Muscle layer of colon (tissue), 2 donors: Measurements from ENCODE around the gene REV3L.
A peak's percentile ranks its signal among the peaks of the same experiment; 100 is the strongest.

Experiments
- H3K27ac ChIP-seq: one replicate; pipeline ENCODE4 v1.7.0; 2013; ENCODE audit warnings: low read depth, mild to moderate bottlenecking, low read length, moderate library complexity
- H3K27me3 ChIP-seq, 2 donors: one replicate each; pipeline ENCODE4 v1.7.0; 2013; ENCODE audit warnings: low read length in 2 of 2, mild to moderate bottlenecking in 2 of 2; ENCODE audit not compliant: insufficient read depth in 2 of 2, control insufficient read depth in 1 of 2
- H3K36me3 ChIP-seq: one replicate; pipeline ENCODE4 v1.7.0; 2013; ENCODE audit warnings: mild to moderate bottlenecking, low read length; ENCODE audit not compliant: insufficient read depth
- H3K4me1 ChIP-seq: one replicate; pipeline ENCODE4 v1.7.0; 2013; ENCODE audit warnings: mild to moderate bottlenecking, low read length; ENCODE audit not compliant: insufficient read depth
- H3K4me3 ChIP-seq, 2 donors: one replicate each; pipeline ENCODE4 v1.7.0; 2013; ENCODE audit warnings: low read length in 2 of 2, low read depth in 1 of 2, mild to moderate bottlenecking in 1 of 2, moderate library complexity in 1 of 2
- H3K9ac ChIP-seq: one replicate; pipeline ENCODE4 v1.7.0; 2013; ENCODE audit warnings: low read length
- H3K9me3 ChIP-seq: one replicate; pipeline ENCODE4 v1.7.0; 2013; ENCODE audit warnings: mild to moderate bottlenecking, low read length
- donor health status: abdominal sarcoma.
- donor health status: Adenocarcinoma of cecum.

The REV3L gene

DNA sequence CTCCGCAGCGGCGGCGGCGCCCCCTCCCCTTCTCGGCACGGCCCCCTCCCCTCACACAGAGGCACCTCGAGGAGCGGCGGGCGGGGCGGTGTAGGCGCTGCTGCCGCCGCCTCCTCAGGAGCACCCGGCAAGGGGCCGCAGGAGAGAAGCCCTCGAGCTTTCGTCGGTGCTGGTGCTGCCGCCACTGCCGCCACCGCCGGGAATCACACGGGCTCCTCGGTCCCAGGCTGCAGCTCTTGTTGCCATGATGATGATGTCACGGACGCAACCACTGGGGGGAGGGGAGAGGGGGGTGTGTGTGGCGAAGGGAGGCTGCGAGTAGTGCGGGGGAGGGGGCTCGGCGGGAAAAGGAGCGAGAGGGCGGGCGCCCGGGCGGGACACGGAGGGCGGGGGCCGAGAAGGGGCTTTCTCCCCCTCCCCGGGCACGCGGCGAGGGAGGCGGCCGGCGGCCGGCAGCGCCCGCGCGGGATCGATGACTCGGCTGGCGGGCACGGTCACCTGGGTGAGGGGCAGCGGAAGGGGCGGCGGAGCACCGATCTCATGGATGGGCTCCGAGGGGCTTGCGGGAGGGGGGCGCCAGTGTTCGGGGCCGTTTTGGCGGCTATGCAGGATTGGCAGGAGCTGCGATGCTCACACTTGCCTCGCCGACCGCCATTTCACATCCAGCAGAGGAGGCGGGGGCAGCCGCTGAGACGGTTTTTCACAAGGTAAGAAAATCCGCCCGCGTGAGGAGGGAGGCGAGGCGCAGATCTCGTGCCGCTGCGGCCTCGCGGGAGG is at the start of gene REV3L:
Gene REV3L (minus strand): TSS at position 260 of the 777 bp plus-strand sequence. CDS start 330 bp downstream, outside the sequence.
- Histone ChIP-seq H3K27ac (peak within 1 kb of the TSS; percentile 96), H3K27me3 (no peaks in the 10 kb centered on the region), H3K4me3 (peak within 1 kb of the TSS; percentile 89 to 94), H3K4me1 (peaks cover 23% of the 10 kb centered on the region), H3K36me3 (no peaks in the 10 kb centered on the region), H3K9ac (peak within 1 kb of the TSS; percentile 90), H3K9me3 (no peaks in the 10 kb centered on the region)

- H3K27ac ChIP-seq = no peak overlapping the region
- H3K36me3 ChIP-seq = no peaks in the 10 kb centered on the region
- no peaks in the 10 kb centered on the region for H3K9me3 ChIP-seq
- H3K4me3 ChIP-seq = no peak overlapping the region
- peaks cover 10% of the 10 kb centered on the region for H3K4me1 ChIP-seq
- H3K27me3 ChIP-seq = no peaks in the 10 kb centered on the region
- H3K9ac ChIP-seq = no peak overlapping the region
Measured at GRCh38 chr6:111531185-111531584, 48.2 kb upstream of the REV3L start.

DNA sequence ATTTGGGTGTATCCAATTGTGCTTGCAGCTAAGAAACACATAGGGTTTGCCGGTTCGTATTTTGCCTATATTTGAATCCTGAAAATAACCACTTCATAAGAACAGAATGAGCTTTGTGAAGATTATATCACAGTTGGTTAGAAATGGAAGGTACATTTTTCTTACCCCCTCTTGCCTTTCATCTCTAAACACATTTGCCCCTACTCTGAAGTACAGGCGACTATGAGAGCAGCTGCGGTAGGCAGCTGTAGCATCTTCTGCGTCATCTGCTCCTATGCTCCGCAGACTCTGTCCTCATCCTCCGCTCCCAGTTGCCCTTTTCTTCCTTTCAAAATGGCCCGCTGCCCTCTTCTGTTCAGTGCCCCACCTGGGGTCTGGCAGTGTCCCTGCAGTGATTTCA is 47.6 kb upstream of the REV3L start:
- no peak overlapping the region for H3K9ac ChIP-seq
- H3K4me3 ChIP-seq = no peak overlapping the region
- H3K9me3 ChIP-seq = no peaks in the 10 kb centered on the region
- H3K4me1 ChIP-seq = peaks cover 10% of the 10 kb centered on the region
- H3K27ac ChIP-seq = no peak overlapping the region
- H3K36me3 ChIP-seq = no peaks in the 10 kb centered on the region
- H3K27me3 ChIP-seq = no peaks in the 10 kb centered on the region

GRCh38 chr6:111530218-111530617 is 47.2 kb upstream of the REV3L start:
- Histone ChIP-seq H3K4me1 (peaks cover 13% of the 10 kb centered on the region), H3K27me3 (no peaks in the 10 kb centered on the region), H3K9ac (no peak overlapping the region), H3K9me3 (no peaks in the 10 kb centered on the region), H3K4me3 (no peak overlapping the region), H3K36me3 (no peaks in the 10 kb centered on the region), H3K27ac (no peak overlapping the region)

DNA sequence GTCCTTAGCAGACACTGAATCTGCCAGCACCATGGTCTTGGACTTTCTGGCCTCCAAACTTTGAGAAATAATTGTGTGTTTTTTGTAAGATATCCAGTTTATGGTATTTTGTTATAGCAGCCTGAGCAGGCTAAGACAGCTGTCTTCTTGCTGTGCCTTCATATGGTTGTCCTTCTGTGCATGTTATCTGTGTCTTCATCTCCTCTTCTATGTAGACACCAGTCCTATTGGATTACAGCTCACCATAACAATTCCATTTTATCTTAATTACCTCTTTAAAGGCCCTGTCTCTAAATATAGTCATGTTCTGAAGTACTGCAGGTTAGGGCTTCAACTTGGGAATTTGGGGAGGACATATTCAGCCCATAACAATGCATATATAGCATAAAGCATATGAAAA is 44.3 kb upstream of the REV3L start:
- Histone ChIP-seq H3K4me1 (peaks cover 12% of the 10 kb centered on the region), H3K9ac (no peak overlapping the region), H3K27ac (no peak overlapping the region), H3K4me3 (no peak overlapping the region), H3K9me3 (no peaks in the 10 kb centered on the region), H3K27me3 (no peaks in the 10 kb centered on the region), H3K36me3 (no peaks in the 10 kb centered on the region)

DNA sequence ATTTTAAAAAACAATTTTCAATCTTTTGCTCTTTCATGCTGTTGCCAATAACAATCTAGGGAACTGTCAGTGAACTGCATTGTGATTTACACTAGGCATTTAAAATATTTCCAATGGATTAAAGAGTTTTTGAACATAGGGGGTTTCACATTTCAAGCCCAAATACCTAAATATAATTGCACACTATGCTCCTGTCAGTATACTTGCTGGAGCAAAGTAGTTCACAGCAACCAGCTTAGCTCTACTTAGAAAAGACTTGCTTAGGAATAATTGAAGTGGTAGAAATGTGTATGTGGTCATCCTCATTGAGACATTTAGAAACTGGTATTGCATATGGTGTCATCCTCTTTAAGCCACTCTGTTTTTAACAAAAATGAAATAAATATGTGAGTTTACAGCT is 41.7 kb upstream of the REV3L start:
- Histone ChIP-seq H3K4me1 (peaks cover 8% of the 10 kb centered on the region), H3K9me3 (no peaks in the 10 kb centered on the region), H3K4me3 (no peak overlapping the region), H3K36me3 (no peaks in the 10 kb centered on the region), H3K27me3 (no peaks in the 10 kb centered on the region), H3K27ac (no peak overlapping the region), H3K9ac (no peak overlapping the region)

DNA sequence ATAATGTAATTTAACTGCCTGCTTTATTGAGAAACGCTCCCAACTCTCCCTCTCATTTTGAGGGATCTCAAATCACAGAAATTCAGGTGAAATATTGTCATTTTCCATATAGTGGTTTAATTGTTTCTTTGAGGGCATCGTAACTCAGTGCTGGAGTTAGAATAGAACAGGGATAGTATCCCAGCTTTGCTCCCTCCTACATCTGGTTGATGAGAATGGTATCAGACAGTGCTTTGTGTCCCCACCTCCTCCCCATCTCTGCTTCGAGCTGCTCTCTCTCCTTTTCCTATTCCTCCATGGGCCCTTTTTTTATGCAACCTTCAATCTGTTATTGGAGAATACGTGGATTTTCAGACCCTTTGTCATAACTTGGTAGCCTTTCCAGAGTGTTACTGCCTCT is 41.2 kb upstream of the REV3L start:
- H3K36me3 ChIP-seq = no peaks in the 10 kb centered on the region
- H3K9me3 ChIP-seq = no peaks in the 10 kb centered on the region
- no peaks in the 10 kb centered on the region for H3K27me3 ChIP-seq
- no peak overlapping the region for H3K9ac ChIP-seq
- H3K27ac ChIP-seq = no peak overlapping the region
- peaks cover 8% of the 10 kb centered on the region for H3K4me1 ChIP-seq
- H3K4me3 ChIP-seq = no peak overlapping the region

DNA sequence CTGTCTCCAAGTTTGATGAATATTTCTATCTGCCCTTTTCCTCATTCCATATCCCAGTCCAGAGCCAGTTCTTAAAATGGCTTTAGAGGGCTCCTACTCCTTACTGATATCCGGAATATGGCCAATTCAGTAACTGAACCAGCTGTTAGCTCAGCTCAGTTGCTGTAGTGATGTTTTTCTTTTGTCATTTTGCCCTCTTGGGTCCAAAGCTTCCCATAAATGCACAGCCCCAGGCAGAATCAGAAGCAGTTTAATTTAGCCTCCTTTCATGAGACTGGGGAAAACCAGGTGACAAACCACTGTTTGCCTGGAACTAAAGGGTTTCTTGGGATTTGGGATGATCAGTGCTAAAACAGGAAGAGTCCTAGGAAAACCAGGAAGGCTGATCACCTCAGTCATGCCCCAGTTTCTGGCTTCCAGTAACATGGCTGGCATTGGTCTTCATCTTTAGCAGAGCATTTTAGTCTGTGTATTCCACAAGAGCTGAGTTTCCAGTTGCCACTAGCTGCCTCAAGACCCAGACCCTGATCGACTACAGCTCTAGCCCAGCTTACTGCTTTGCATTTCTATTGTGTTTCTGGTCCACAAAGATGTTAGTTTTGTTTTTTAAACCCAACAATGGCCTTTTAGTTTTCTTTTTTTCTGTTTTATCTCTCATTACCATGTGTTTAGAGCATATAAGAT is 40.6 kb upstream of the REV3L start:
- H3K9ac ChIP-seq = no peak overlapping the region

DNA sequence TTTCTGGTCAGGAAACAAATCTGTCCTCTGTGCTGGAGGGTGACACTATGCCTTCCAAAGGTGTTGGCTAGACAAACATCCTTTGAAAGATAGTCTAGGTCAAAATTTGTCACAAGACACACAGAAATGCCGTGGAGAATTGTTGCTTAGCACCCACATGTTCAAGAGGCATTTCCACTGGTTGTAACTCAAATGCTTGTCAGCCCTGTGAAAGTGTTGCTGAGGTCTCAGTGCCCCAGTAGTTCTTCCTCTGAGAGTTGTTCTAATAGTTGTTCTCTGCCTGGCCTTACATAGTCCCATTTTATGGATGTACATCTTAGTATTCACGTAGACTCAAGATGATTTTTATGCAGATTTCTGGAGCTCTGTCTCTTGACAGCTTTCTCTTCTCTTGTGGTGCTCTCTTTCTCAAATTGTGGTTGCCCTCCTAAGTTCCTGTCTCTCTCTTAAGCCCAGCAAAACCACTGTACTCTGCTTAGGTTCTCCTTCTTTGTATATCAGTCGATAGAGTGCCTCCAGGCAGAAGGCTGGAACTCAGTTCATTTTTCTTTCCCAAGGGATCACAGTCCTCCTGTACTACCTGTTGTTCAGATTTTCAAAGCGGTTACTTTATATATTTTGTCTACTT is 39.5 kb upstream of the REV3L start:
- Histone ChIP-seq H3K9me3 (no peaks in the 10 kb centered on the region), H3K36me3 (no peaks in the 10 kb centered on the region), H3K9ac (no peak overlapping the region), H3K4me3 (no peak overlapping the region), H3K27me3 (no peaks in the 10 kb centered on the region), H3K4me1 (peaks cover 8% of the 10 kb centered on the region), H3K27ac (no peak overlapping the region)

More for the DNA sequence above, 40.6 kb upstream of the REV3L start:
- Histone ChIP-seq H3K4me1 (peaks cover 8% of the 10 kb centered on the region), H3K4me3 (no peak overlapping the region), H3K9me3 (no peaks in the 10 kb centered on the region), H3K27me3 (no peaks in the 10 kb centered on the region), H3K27ac (no peak overlapping the region), H3K36me3 (no peaks in the 10 kb centered on the region)

GRCh38 chr6:111521497-111522270 is 38.7 kb upstream of the REV3L start:
- Histone ChIP-seq H3K4me1 (peaks cover 8% of the 10 kb centered on the region), H3K36me3 (no peaks in the 10 kb centered on the region), H3K27ac (no peak overlapping the region), H3K4me3 (no peak overlapping the region), H3K9ac (no peak overlapping the region), H3K27me3 (no peaks in the 10 kb centered on the region), H3K9me3 (no peaks in the 10 kb centered on the region)

- peaks cover 8% of the 10 kb centered on the region for H3K4me1 ChIP-seq
- no peaks in the 10 kb centered on the region for H3K36me3 ChIP-seq
- H3K4me3 ChIP-seq = no peak overlapping the region
- H3K9ac ChIP-seq = no peak overlapping the region
- no peaks in the 10 kb centered on the region for H3K27me3 ChIP-seq
- no peak overlapping the region for H3K27ac ChIP-seq
- H3K9me3 ChIP-seq = no peaks in the 10 kb centered on the region
Measured at GRCh38 chr6:111520524-111520923, 37.5 kb upstream of the REV3L start.
